A549 (cell line): ENCODE measurements around the gene SEC14L3. TPM values are rescaled to one million over a fixed set of nuclear protein-coding genes. Genes with fewer than 3 reads are reported as not detected.

Experiments
- ATAC-seq, 2 experiments: fragments of 200-7000 bp in 1 of 2; fragments of >200 bp in 1 of 2; cut with Nextera tagmentation in 1 of 2; cut with Tn5 transposase in 1 of 2; 3 replicates each; pipeline versions ENCODE4 v1.8.0 to v1.9.1; 2018 to 2020; ENCODE audit warnings: mild to moderate bottlenecking in 1 of 2, moderate library complexity in 1 of 2
- CTCF ChIA-PET: fragments of 300-600 bp; sonication (Branson Sonifier 250); formaldehyde crosslinking; extraction: SDS; loops from one replicate; lab custom pipeline; 2021; ENCODE audit warnings: antibody characterized with exemption, inconsistent platforms; lab: Yijun Ruan, JAX
- POLR2A ChIA-PET: fragments of 350-600 bp; formaldehyde crosslinking; extraction: SDS; loops from one replicate; lab custom pipeline; 2021; ENCODE audit warnings: antibody characterized with exemption, inconsistent platforms; lab: Yijun Ruan, JAX
- DNase-seq, 2 experiments: peaks; one replicate each; pipeline versions ENCODE4 v3.0.0 to v3.0.0-alpha.2; 2011 to 2016; ENCODE audit warnings: low read depth in 1 of 2, low spot score in 1 of 2
- FAIRE-seq: peaks from 2 replicates; lab custom pipeline; 2011; peaks lifted over from hg19 to GRCh38; lab: Jason Lieb, UNC
- H3K27ac ChIP-seq, 2 experiments: fragments of >200 bp; sonication (Bioruptor Twin); formaldehyde crosslinking; 3 replicates each; pipeline ENCODE4 v1.5.1; 2016 to 2017
- H3K4me1 ChIP-seq: fragments of >200 bp; sonication (Bioruptor Twin); formaldehyde crosslinking; 3 replicates; pipeline ENCODE4 v1.6.1; 2016
- H3K4me2 ChIP-seq: fragments of >200 bp; sonication (Bioruptor Twin); formaldehyde crosslinking; 3 replicates; pipeline ENCODE4 v1.6.1; 2016
- H3K4me3 ChIP-seq: fragments of >200 bp; sonication (Bioruptor Twin); formaldehyde crosslinking; 3 replicates; pipeline ENCODE4 v1.5.1; 2016
- H3K9me3 ChIP-seq: fragments of >200 bp; sonication (Bioruptor Twin); formaldehyde crosslinking; 3 replicates; pipeline ENCODE4 v1.6.1; 2016
- BHLHE40 ChIP-seq: IDR thresholded peaks from 2 replicates; pipeline ENCODE4 v1.6.1; 2012; ENCODE audit warnings: low read depth, low read length, inconsistent platforms
- CBX8 ChIP-seq: fragments of 200-600 bp; sonication (generic); IDR thresholded peaks from 2 replicates; pipeline ENCODE4 v1.6.1; 2016
- CHD2 ChIP-seq: fragments of 150-350 bp; IDR thresholded peaks from 2 replicates; pipeline ENCODE4 v1.6.1; 2014; ENCODE audit warnings: low read length; ENCODE audit not compliant: partially characterized antibody
- FOSB ChIP-seq: fragments of 250-450 bp; sonication (Bioruptor Pico); IDR thresholded peaks from 2 replicates; pipeline ENCODE4 v1.5.0; 2020; ENCODE audit warnings: mild to moderate bottlenecking, moderate library complexity
- FOXS1 ChIP-seq: fragments of 250-450 bp; sonication (Bioruptor Pico); IDR thresholded peaks from 2 replicates; pipeline ENCODE4 v1.5.0; 2020; ENCODE audit warnings: mild to moderate bottlenecking, moderate library complexity
- KDM1A ChIP-seq: fragments of 200-600 bp; sonication (generic); IDR thresholded peaks from 2 replicates; pipeline ENCODE4 v1.6.1; 2016; ENCODE audit warnings: low read depth, mild to moderate bottlenecking
- KDM5A ChIP-seq: fragments of 200-600 bp; sonication (generic); IDR thresholded peaks from 2 replicates; pipeline ENCODE4 v1.6.1; 2016; ENCODE audit warnings: antibody characterized with exemption, mild to moderate bottlenecking
- MAFK ChIP-seq: fragments of 450-650 bp; IDR thresholded peaks from 2 replicates; pipeline ENCODE4 v1.6.1; 2014; ENCODE audit not compliant: partially characterized antibody
- NPAS2 ChIP-seq: fragments of 250-450 bp; sonication (Bioruptor Pico); IDR thresholded peaks from 2 replicates; pipeline ENCODE4 v1.8.0; 2022; ENCODE audit warnings: mild to moderate bottlenecking, moderate library complexity, borderline replicate concordance
- NR3C1 ChIP-seq: fragments of >200 bp; sonication (Bioruptor Twin); formaldehyde crosslinking; IDR thresholded peaks from 3 replicates; pipeline ENCODE4 v1.6.1; 2017
- RAD21 ChIP-seq, 2 experiments: fragments of >200 bp in 1 of 2; sonication (Bioruptor Twin) in 1 of 2; formaldehyde crosslinking in 1 of 2; IDR thresholded peaks in 1 of 2; conservative IDR thresholded peaks in 1 of 2; 2 replicates in 1 of 2; 3 replicates in 1 of 2; pipeline ENCODE4 v1.6.1; 2012 to 2018; ENCODE audit warnings: inconsistent platforms in 1 of 2
- RARB ChIP-seq: fragments of 250-450 bp; sonication (Bioruptor Pico); IDR thresholded peaks from 2 replicates; pipeline ENCODE4 v1.8.0; 2021; ENCODE audit warnings: mild to moderate bottlenecking, moderate library complexity
- RCOR1 ChIP-seq: fragments of 150-350 bp; IDR thresholded peaks from 2 replicates; pipeline ENCODE4 v1.6.1; 2014; ENCODE audit warnings: antibody characterized with exemption, low read length, low read depth
- SMC3 ChIP-seq: fragments of >200 bp; sonication (Bioruptor Twin); formaldehyde crosslinking; IDR thresholded peaks from 3 replicates; pipeline ENCODE4 v1.6.1; 2018; ENCODE audit warnings: inconsistent platforms
- TP53 ChIP-seq: fragments of 250-450 bp; sonication (Bioruptor Pico); IDR thresholded peaks from 2 replicates; pipeline ENCODE4 v1.5.0; 2021; ENCODE audit warnings: mild to moderate bottlenecking, moderate library complexity
- ZSCAN20 ChIP-seq: fragments of 250-450 bp; sonication (Bioruptor Pico); IDR thresholded peaks from 2 replicates; pipeline ENCODE4 v1.8.0; 2022; ENCODE audit warnings: mild to moderate bottlenecking, moderate library complexity
- WGBS: methylation state at CpG from one replicate; pipeline ENCODE4 v1.1.6; 2017; ENCODE audit errors: missing lambda C conversion rate; 5-methylcytosine and 5-hydroxymethylcytosine counted together
- polyA plus RNA-seq, 4 experiments: library from polyadenylated mRNA; depleted of rRNA in 3 of 4; stranded (reverse); fragments of >200 nt; fragmentation: RNase III in 1 of 4; extraction: RNeasy Plus Mini Kit Qiagen cat#74134 plus additional on column Dnase treatment in 1 of 4; gene quantifications; 2 replicates in 3 of 4; 3 replicates in 1 of 4; pipeline ENCODE4 v1.2.3, GENCODE V29; 2011 to 2017
- TF ChIP-seq, protein P1 (sequence below): fragments of >200 bp; sonication (Bioruptor Twin); formaldehyde crosslinking; IDR thresholded peaks from 3 replicates; pipeline ENCODE4 v1.5.1; 2016
- TF ChIP-seq, protein P2 (sequence below): fragments of 250-450 bp; sonication (Bioruptor Pico); IDR thresholded peaks from 2 replicates; pipeline ENCODE4 v1.5.0; 2021; ENCODE audit warnings: mild to moderate bottlenecking, moderate library complexity, borderline replicate concordance
- TF ChIP-seq, protein P3 (sequence below): fragments of 250-450 bp; sonication (Bioruptor Pico); IDR thresholded peaks from 2 replicates; pipeline ENCODE4 v1.5.0; 2020; ENCODE audit warnings: low read depth, mild to moderate bottlenecking, moderate library complexity
- TF ChIP-seq, protein P4 (sequence below): IDR thresholded peaks from 2 replicates; pipeline ENCODE4 v1.6.1; 2012; ENCODE audit warnings: low read depth, borderline replicate concordance

The SEC14L3 gene
- polyA plus RNA-seq, 2 of the 4 experiments (the other 2 are of a cell fraction), result 0.04 TPM; not detected in 1

DNA sequence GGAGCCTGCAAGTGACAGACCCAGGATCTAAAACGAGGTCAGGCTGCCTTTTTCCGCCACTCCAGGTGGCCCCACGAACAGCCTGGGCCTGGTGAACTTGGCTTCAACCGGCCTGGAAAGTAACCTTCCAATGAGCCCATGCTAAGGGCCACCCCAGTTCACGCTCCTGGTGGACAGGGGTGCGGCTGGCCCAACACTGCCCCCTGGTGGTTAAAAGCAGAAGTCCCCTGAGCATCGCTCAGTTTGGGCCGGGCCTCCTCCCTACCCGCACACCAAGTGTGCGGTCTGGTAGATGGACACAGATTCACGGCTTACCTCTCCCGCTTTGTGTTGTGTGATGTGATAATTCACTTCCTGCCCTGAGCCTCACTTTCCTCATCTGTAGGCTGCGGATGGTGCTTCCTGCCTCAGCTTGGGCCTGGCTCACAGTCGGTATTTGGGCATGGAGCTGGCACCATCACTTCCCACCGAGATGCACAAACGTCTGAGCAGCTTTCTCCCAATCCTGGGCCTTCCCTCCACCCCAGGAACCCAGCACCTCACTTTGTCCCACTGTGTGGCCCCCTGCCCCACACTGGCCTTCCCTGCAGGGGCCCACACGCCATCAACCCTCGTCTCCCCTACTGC lies 13.7 kb upstream of the SEC14L3 start:
- TF ChIP-seq, protein P1, sequence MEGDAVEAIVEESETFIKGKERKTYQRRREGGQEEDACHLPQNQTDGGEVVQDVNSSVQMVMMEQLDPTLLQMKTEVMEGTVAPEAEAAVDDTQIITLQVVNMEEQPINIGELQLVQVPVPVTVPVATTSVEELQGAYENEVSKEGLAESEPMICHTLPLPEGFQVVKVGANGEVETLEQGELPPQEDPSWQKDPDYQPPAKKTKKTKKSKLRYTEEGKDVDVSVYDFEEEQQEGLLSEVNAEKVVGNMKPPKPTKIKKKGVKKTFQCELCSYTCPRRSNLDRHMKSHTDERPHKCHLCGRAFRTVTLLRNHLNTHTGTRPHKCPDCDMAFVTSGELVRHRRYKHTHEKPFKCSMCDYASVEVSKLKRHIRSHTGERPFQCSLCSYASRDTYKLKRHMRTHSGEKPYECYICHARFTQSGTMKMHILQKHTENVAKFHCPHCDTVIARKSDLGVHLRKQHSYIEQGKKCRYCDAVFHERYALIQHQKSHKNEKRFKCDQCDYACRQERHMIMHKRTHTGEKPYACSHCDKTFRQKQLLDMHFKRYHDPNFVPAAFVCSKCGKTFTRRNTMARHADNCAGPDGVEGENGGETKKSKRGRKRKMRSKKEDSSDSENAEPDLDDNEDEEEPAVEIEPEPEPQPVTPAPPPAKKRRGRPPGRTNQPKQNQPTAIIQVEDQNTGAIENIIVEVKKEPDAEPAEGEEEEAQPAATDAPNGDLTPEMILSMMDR, result peak; percentile 64
- TF ChIP-seq RAD21 (conservative IDR thresholded peaks at IDR 0.05 in 1 of 2, IDR thresholded peaks at IDR 0.05 in 1 of 2) (peak; percentile 69 to 72), FOSB (CRISPR knock-in tag) (no peak), ZSCAN20 (CRISPR knock-in tag) (no peak), KDM5A (no peak), SMC3 (peak; percentile 60), NR3C1 (no peak)
- H3K9me3 ChIP-seq, result no peaks in the 10 kb centered on the region
- peak; percentile 90 to 97 for ATAC-seq
- H3K4me1 ChIP-seq, result peaks cover 18% of the 10 kb centered on the region
- WGBS, result 32% methylated on average over 17 of the region's 18 CpGs
- DNase-seq, result peak; percentile 61 to 84
- H3K27ac ChIP-seq, result peak overlapping the region in 1 of 2 experiments; percentile 66; a peak in 3 of 6 replicates
- ChIA-PET CTCF (interaction anchor here (0.5 to 3.7 kb wide), 25 partner anchors 9 to 285 kb away, joined by 3 to 24 read pairs (median 4); partner anchors contain the start of gene MTFP1), POLR2A (no interaction called here)
- no peak for FAIRE-seq
- no peak overlapping the region for H3K4me2 ChIP-seq
- H3K4me3 ChIP-seq, result no peak overlapping the region

DNA sequence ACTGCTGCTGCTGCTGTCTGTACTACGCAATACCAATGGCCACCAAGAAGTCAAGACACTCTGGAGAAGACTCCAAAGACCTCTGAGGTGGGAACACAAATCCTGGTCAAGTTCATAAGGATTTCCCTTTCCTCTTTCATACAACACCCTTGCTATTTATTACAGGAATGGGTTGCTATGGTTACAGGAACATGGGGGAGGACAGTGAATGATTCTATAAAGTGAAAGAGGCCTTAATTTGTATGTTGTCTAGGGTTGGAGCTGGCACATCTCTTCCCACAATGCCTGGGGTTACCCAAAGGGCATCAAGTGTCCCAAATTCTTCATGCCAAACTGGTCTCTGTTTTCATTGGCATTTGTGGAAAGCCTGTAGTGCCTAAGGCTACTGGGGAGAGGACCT lies 11.4 kb upstream of the SEC14L3 start:
- FAIRE-seq, result no peak
- CTCF ChIA-PET, result interaction anchor here (0.9 to 3.7 kb wide), 2 partner anchors 12 to 57 kb away, joined by 3 to 19 read pairs; no protein-coding TSS in a partner anchor
- 82% methylated on average over 1 of the region's 1 CpG for WGBS
- no peaks in the 10 kb centered on the region for H3K9me3 ChIP-seq
- no peak for ATAC-seq
- no peak overlapping the region for H3K4me2 ChIP-seq
- TF ChIP-seq NPAS2 (CRISPR knock-in tag) (no peak), CBX8 (no peak), RCOR1 (no peak), CHD2 (no peak), MAFK (no peak), KDM1A (no peak), FOXS1 (no peak), RAD21 (conservative IDR thresholded peaks at IDR 0.05 in 1 of 2, IDR thresholded peaks at IDR 0.05 in 1 of 2) (no peak), RARB (CRISPR knock-in tag) (no peak), TP53 (no peak), BHLHE40 (no peak)
- TF ChIP-seq, protein P2, sequence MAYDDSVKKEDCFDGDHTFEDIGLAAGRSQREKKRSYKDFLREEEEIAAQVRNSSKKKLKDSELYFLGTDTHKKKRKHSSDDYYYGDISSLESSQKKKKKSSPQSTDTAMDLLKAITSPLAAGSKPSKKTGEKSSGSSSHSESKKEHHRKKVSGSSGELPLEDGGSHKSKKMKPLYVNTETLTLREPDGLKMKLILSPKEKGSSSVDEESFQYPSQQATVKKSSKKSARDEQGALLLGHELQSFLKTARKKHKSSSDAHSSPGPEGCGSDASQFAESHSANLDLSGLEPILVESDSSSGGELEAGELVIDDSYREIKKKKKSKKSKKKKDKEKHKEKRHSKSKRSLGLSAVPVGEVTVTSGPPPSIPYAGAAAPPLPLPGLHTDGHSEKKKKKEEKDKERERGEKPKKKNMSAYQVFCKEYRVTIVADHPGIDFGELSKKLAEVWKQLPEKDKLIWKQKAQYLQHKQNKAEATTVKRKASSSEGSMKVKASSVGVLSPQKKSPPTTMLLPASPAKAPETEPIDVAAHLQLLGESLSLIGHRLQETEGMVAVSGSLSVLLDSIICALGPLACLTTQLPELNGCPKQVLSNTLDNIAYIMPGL (CRISPR knock-in tag), result no peak
- TF ChIP-seq, protein P3, sequence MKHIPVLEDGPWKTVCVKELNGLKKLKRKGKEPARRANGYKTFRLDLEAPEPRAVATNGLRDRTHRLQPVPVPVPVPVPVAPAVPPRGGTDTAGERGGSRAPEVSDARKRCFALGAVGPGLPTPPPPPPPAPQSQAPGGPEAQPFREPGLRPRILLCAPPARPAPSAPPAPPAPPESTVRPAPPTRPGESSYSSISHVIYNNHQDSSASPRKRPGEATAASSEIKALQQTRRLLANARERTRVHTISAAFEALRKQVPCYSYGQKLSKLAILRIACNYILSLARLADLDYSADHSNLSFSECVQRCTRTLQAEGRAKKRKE (CRISPR knock-in tag), result no peak
- TF ChIP-seq, protein P4, sequence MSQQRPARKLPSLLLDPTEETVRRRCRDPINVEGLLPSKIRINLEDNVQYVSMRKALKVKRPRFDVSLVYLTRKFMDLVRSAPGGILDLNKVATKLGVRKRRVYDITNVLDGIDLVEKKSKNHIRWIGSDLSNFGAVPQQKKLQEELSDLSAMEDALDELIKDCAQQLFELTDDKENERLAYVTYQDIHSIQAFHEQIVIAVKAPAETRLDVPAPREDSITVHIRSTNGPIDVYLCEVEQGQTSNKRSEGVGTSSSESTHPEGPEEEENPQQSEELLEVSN, result no peak
- TF ChIP-seq, all 56 proteins: peak for 0
- Histone ChIP-seq H3K4me1 (peaks cover 18% of the 10 kb centered on the region), H3K27ac (no peak overlapping the region), H3K4me3 (no peak overlapping the region)
- POLR2A ChIA-PET, result no interaction called here
- no peak for DNase-seq
